ENCODE results near the gene CNTNAP5.

Gene CNTNAP5

GRCh38 chr2:124923097-124923496 lies 898.0 kb downstream of the CNTNAP5 start:
- DNase-seq: no peak

- DNase-seq: no peak
Observed at GRCh38 chr2:124933883-124934282, 908.8 kb downstream of the CNTNAP5 start.

GRCh38 chr2:124953921-124954320 lies 928.8 kb downstream of the CNTNAP5 start:
- no peak for DNase-seq

GRCh38 chr2:124959581-124959980 lies 934.5 kb downstream of the CNTNAP5 start:
- no peak for DNase-seq

- no peak for DNase-seq
Observed at GRCh38 chr2:124961132-124961531, 936.0 kb downstream of the CNTNAP5 start.
